ENCODE data around the gene ARHGAP26. TPM values are rescaled to one million over a fixed set of nuclear protein-coding genes. Genes with fewer than 3 reads are reported as not detected.

ARHGAP26 gene
- total RNA-seq, 1 donor from 2014 or later, result 35.4 TPM

DNA sequence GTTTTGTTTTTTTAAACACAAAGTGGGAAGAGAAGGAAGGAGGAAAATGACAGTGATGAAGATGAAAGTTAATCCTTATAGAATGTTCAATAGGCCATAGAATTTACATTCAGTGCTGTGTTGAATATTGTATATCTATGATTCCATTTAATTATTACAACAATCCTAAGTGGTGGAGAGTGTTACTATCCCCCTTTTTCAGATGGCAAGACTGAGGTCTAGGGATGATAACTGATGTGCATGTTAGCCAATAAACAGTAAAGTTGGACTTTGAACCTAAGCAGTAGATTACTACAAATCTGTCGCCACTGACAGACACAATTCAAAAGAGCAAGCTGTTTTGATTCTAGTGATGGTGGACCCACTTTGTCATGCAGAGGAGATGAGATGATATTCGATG, 237.9 kb downstream of the ARHGAP26 start:
- no peaks in the 10 kb centered on the region for H3K27me3 ChIP-seq
- H3K9me3 ChIP-seq, result no peaks in the 10 kb centered on the region
- peak overlapping the region; percentile 24 for H3K27ac ChIP-seq
- no peaks in the 10 kb centered on the region for H3K36me3 ChIP-seq
- H3K4me3 ChIP-seq, result no peak overlapping the region
- TF ChIP-seq, protein P1, sequence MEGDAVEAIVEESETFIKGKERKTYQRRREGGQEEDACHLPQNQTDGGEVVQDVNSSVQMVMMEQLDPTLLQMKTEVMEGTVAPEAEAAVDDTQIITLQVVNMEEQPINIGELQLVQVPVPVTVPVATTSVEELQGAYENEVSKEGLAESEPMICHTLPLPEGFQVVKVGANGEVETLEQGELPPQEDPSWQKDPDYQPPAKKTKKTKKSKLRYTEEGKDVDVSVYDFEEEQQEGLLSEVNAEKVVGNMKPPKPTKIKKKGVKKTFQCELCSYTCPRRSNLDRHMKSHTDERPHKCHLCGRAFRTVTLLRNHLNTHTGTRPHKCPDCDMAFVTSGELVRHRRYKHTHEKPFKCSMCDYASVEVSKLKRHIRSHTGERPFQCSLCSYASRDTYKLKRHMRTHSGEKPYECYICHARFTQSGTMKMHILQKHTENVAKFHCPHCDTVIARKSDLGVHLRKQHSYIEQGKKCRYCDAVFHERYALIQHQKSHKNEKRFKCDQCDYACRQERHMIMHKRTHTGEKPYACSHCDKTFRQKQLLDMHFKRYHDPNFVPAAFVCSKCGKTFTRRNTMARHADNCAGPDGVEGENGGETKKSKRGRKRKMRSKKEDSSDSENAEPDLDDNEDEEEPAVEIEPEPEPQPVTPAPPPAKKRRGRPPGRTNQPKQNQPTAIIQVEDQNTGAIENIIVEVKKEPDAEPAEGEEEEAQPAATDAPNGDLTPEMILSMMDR (IDR thresholded peaks at IDR 0.05), result no peak
- no peak for DNase-seq
- intact Hi-C loops (cut with DNase I), result loop anchor here (2.0 kb wide), 1 partner anchor 393 kb away; no protein-coding TSS in a partner anchor
- H3K4me1 ChIP-seq, result peaks cover 65% of the 10 kb centered on the region
- ATAC-seq, result no peak

DNA sequence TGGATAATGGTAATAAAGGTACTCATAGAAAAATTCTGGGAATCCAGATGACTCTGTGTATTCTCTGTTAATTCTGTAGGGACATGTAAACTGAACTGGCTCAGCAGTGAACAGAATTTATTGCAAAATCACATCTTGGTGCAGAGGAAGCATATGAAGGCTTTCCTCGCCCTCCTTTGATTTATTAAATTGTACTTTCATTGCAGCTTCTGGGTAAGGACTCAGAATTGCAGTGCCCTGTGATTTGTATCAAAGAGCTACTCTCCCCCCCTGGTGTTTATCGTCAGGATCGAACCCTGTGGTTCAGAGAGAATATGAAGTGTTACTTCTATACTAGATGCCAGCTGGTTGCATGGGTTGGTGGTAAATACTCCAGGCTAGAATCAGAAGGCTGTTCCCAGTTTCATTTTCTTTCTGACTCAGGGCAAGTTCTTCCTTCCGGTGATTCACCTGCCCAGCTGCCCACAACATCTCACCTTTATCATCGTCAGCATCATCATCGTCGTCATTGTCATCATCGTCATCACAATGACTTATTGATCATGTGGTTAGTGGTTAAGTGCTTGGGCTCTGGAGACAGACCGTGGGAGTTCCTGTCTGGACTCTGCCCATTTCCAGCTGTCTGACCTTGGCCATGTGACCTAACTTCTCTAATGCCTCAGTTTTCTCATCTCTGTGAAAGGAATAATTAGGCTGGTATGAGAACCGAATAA, 238.8 kb downstream of the ARHGAP26 start:
- ATAC-seq, result peak; percentile 78
- peaks cover 57% of the 10 kb centered on the region for H3K4me1 ChIP-seq

DNA sequence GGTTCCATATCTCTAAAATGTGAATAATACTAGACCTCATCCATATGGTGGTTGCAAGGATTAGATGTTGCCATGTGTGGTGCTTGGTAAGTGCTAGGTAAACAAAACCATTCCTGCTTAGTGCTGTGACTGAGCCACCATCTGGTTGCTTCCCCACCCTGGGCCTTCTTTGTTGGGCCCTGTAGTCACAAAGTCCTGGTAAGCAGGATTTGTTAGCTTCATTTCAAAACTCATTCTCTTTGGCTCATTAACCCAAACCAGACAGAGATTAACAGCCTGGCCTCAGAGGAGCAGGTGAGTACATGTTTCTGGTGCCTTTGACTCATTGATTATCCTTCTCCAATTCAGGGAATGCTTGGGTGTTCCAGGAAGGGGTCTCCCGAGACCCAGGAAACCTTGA, 240.2 kb downstream of the ARHGAP26 start:
- ATAC-seq (no peak), DNase-seq (no peak)
- no peak overlapping the region for H3K4me3 ChIP-seq
- H3K9me3 ChIP-seq, result no peaks in the 10 kb centered on the region
- H3K36me3 ChIP-seq, result no peaks in the 10 kb centered on the region
- TF ChIP-seq, protein P1 (IDR thresholded peaks at IDR 0.05), result no peak
- intact Hi-C loops (cut with DNase I), result no loop called here
- H3K4me1 ChIP-seq, result peaks cover 43% of the 10 kb centered on the region
- H3K27ac ChIP-seq, result no peak overlapping the region
- no peaks in the 10 kb centered on the region for H3K27me3 ChIP-seq

More for the DNA sequence above, 238.8 kb downstream of the ARHGAP26 start:
- no peak overlapping the region for H3K4me3 ChIP-seq
- no peaks in the 10 kb centered on the region for H3K27me3 ChIP-seq
- no peak for DNase-seq
- H3K9me3 ChIP-seq, result no peaks in the 10 kb centered on the region
- no peaks in the 10 kb centered on the region for H3K36me3 ChIP-seq
- TF ChIP-seq, protein P1 (IDR thresholded peaks at IDR 0.05), result no peak
- intact Hi-C loops (cut with DNase I), result loop anchor here (2.0 kb wide), 1 partner anchor 392 kb away; no protein-coding TSS in a partner anchor
- peak overlapping the region; percentile 24 for H3K27ac ChIP-seq

DNA sequence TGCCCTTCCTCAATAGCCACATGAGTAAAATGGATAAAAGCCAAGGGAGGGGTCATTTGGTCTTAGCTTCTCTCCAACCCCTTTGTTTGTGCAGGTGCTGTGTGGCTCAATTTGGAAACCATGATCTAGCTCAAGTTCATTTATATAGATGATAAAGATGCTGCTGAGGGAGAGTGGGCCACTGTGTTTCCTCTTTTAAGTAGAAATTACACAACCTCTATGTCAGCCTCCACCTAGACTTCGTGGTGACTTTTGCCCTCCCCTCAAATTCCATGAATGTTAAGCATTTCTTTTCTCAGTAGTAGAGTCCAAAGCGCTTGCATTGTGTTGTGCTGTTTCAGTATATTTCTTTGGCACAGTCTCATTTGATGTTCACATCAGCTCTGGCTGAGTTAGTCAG, 241.4 kb downstream of the ARHGAP26 start:
- TF ChIP-seq, protein P1 (IDR thresholded peaks at IDR 0.05), result no peak
- ATAC-seq (no peak), DNase-seq (no peak)
- Histone ChIP-seq H3K27me3 (no peaks in the 10 kb centered on the region), H3K4me3 (no peak overlapping the region), H3K9me3 (no peaks in the 10 kb centered on the region), H3K4me1 (peaks cover 32% of the 10 kb centered on the region), H3K36me3 (no peaks in the 10 kb centered on the region), H3K27ac (no peak overlapping the region)
- intact Hi-C loops (cut with DNase I), result no loop called here

DNA sequence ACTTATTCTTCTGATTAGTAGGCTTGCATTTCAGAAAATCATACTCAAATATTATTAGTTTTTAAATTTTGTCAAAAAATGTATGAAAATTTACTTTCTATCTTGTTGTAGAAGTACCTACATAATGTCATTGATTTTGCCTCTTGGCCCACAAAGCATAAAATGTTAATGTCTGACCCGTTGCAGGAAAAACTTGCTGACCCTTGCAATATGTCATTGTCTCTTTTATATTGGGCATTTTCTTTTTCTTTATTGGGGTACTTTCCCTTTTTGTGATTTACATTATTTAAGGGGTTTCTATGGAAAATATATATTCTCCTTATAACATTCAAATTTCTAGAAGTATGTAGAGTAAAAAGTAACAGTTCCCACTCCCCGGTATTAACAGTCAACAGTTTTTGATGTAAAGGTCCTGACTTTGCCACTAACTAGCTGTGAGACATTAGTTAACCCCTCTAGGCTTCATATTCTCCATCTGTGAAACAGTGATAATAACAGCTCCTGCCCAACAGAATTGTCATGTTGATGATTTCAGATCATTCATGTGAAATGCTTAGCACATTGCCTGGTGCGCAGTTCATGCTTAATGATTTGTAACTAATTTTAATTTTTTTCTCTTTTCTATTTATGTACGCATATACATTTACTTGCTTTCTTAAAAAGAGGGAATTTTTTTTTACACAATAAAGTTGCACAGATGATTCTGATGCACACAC, 243.2 kb downstream of the ARHGAP26 start:
- intact Hi-C loops (cut with DNase I), result no loop called here
- H3K27ac ChIP-seq, result no peak overlapping the region
- TF ChIP-seq, protein P1 (IDR thresholded peaks at IDR 0.05), result no peak

More for the DNA sequence above, 243.2 kb downstream of the ARHGAP26 start:
- H3K4me1 ChIP-seq, result peaks cover 17% of the 10 kb centered on the region
- no peaks in the 10 kb centered on the region for H3K9me3 ChIP-seq
- no peak for ATAC-seq
- H3K27me3 ChIP-seq, result no peaks in the 10 kb centered on the region
- H3K36me3 ChIP-seq, result no peaks in the 10 kb centered on the region
- H3K4me3 ChIP-seq, result no peak overlapping the region
- DNase-seq, result no peak
